Activated T-cell treated with anti-CD3 and anti-CD28 coated beads, Interleukin-2, amount 50 U/mL, for 24 hours (primary cell): ENCODE measurements around the gene NPB.

Source experiments
- DNase-seq: peaks from one replicate; pipeline ENCODE4 v3.0.0-alpha.2; 2020
- H3K27ac Mint-ChIP-seq: 2 replicates; pipeline ENCODE4 v1.8.0; 2020; ENCODE audit warnings: mild to moderate bottlenecking, mixed read lengths
- H3K27me3 Mint-ChIP-seq: 2 replicates; pipeline ENCODE4 v1.8.0; 2020; ENCODE audit warnings: mixed read lengths
- H3K36me3 Mint-ChIP-seq: 2 replicates; pipeline ENCODE4 v1.8.0; 2020; ENCODE audit warnings: low read depth, mixed read lengths
- H3K4me1 Mint-ChIP-seq: 2 replicates; pipeline ENCODE4 v1.8.0; 2020; ENCODE audit warnings: low read depth, mixed read lengths
- H3K4me3 Mint-ChIP-seq: 2 replicates; pipeline ENCODE4 v1.8.0; 2020; ENCODE audit warnings: mild to moderate bottlenecking, moderate library complexity, mixed read lengths
- H3K9me3 Mint-ChIP-seq: 2 replicates; pipeline ENCODE4 v1.8.0; 2020; ENCODE audit warnings: mixed read lengths

The NPB gene

GRCh38 chr17:81884968-81885367 lies 17.1 kb upstream of the NPB start:
- Mint-ChIP-seq H3K27me3 (no peaks in the 10 kb centered on the region), H3K4me3 (no peak overlapping the region), H3K27ac (peak overlapping the region; percentile 86), H3K36me3 (peaks cover 97% of the 10 kb centered on the region), H3K9me3 (no peaks in the 10 kb centered on the region), H3K4me1 (peaks cover 29% of the 10 kb centered on the region)
- DNase-seq = no peak

GRCh38 chr17:81885454-81885853 lies 16.6 kb upstream of the NPB start:
- Mint-ChIP-seq H3K4me3 (no peak overlapping the region), H3K9me3 (no peaks in the 10 kb centered on the region), H3K27ac (peak overlapping the region; percentile 86), H3K36me3 (peaks cover 97% of the 10 kb centered on the region), H3K27me3 (no peaks in the 10 kb centered on the region), H3K4me1 (peaks cover 32% of the 10 kb centered on the region)
- DNase-seq = no peak

- Mint-ChIP-seq H3K4me1 (peaks cover 34% of the 10 kb centered on the region), H3K4me3 (no peak overlapping the region), H3K27ac (peak overlapping the region; percentile 86), H3K27me3 (no peaks in the 10 kb centered on the region), H3K9me3 (no peaks in the 10 kb centered on the region), H3K36me3 (peaks cover 96% of the 10 kb centered on the region)
- DNase-seq = no peak
Observed at GRCh38 chr17:81885869-81886548, 16.0 kb upstream of the NPB start.

GRCh38 chr17:81888105-81888987 lies 13.7 kb upstream of the NPB start:
- peak overlapping the region; percentile 92 for H3K4me3 Mint-ChIP-seq
- H3K27ac Mint-ChIP-seq = peak overlapping the region; percentile 95
- H3K4me1 Mint-ChIP-seq = peaks cover 41% of the 10 kb centered on the region

GRCh38 chr17:81888988-81889595 lies 12.9 kb upstream of the NPB start:
- H3K4me1 Mint-ChIP-seq = peaks cover 43% of the 10 kb centered on the region
- peaks cover 80% of the 10 kb centered on the region for H3K36me3 Mint-ChIP-seq
- no peaks in the 10 kb centered on the region for H3K27me3 Mint-ChIP-seq
- peak overlapping the region; percentile 92 for H3K4me3 Mint-ChIP-seq
- DNase-seq = no peak
- peak overlapping the region; percentile 95 for H3K27ac Mint-ChIP-seq
- H3K9me3 Mint-ChIP-seq = no peaks in the 10 kb centered on the region

More at GRCh38 chr17:81888105-81888987, 13.7 kb upstream of the NPB start:
- Mint-ChIP-seq H3K27me3 (no peaks in the 10 kb centered on the region), H3K9me3 (no peaks in the 10 kb centered on the region), H3K36me3 (peaks cover 83% of the 10 kb centered on the region)
- no peak for DNase-seq

GRCh38 chr17:81889602-81890001 lies 12.4 kb upstream of the NPB start:
- Mint-ChIP-seq H3K4me1 (peaks cover 43% of the 10 kb centered on the region), H3K4me3 (peak overlapping the region; percentile 92), H3K36me3 (peaks cover 80% of the 10 kb centered on the region), H3K27ac (peak overlapping the region; percentile 95), H3K27me3 (no peaks in the 10 kb centered on the region), H3K9me3 (no peaks in the 10 kb centered on the region)
- DNase-seq = no peak

- no peaks in the 10 kb centered on the region for H3K9me3 Mint-ChIP-seq
- H3K36me3 Mint-ChIP-seq = peaks cover 78% of the 10 kb centered on the region
- peaks cover 40% of the 10 kb centered on the region for H3K4me1 Mint-ChIP-seq
- no peaks in the 10 kb centered on the region for H3K27me3 Mint-ChIP-seq
- DNase-seq = no peak
- peak overlapping the region; percentile 92 for H3K4me3 Mint-ChIP-seq
- peak overlapping the region; percentile 95 for H3K27ac Mint-ChIP-seq
Observed at GRCh38 chr17:81890447-81891302, 11.4 kb upstream of the NPB start.

- no peak for DNase-seq
- peaks cover 77% of the 10 kb centered on the region for H3K36me3 Mint-ChIP-seq
- H3K4me1 Mint-ChIP-seq = peaks cover 36% of the 10 kb centered on the region
- H3K4me3 Mint-ChIP-seq = peak overlapping the region; percentile 92
- no peaks in the 10 kb centered on the region for H3K9me3 Mint-ChIP-seq
- no peaks in the 10 kb centered on the region for H3K27me3 Mint-ChIP-seq
- H3K27ac Mint-ChIP-seq = peak overlapping the region; percentile 99
Observed at GRCh38 chr17:81891303-81891552, 10.8 kb upstream of the NPB start.

GRCh38 chr17:81895400-81895799 lies 6.6 kb upstream of the NPB start:
- Mint-ChIP-seq H3K27me3 (peaks cover 3% of the 10 kb centered on the region), H3K4me1 (peaks cover 10% of the 10 kb centered on the region), H3K27ac (no peak overlapping the region), H3K9me3 (no peaks in the 10 kb centered on the region), H3K4me3 (no peak overlapping the region), H3K36me3 (peaks cover 75% of the 10 kb centered on the region)
- no peak for DNase-seq

- Mint-ChIP-seq H3K4me1 (peaks cover 8% of the 10 kb centered on the region), H3K9me3 (no peaks in the 10 kb centered on the region), H3K36me3 (peaks cover 71% of the 10 kb centered on the region), H3K27ac (no peak overlapping the region), H3K27me3 (peaks cover 16% of the 10 kb centered on the region), H3K4me3 (no peak overlapping the region)
- DNase-seq = no peak
Observed at GRCh38 chr17:81898029-81898866, 3.8 kb upstream of the NPB start.

- no peak overlapping the region for H3K4me3 Mint-ChIP-seq
- no peaks in the 10 kb centered on the region for H3K9me3 Mint-ChIP-seq
- H3K27ac Mint-ChIP-seq = no peak overlapping the region
- H3K27me3 Mint-ChIP-seq = peaks cover 16% of the 10 kb centered on the region
- peaks cover 6% of the 10 kb centered on the region for H3K4me1 Mint-ChIP-seq
- peaks cover 67% of the 10 kb centered on the region for H3K36me3 Mint-ChIP-seq
- no peak for DNase-seq
Observed at GRCh38 chr17:81898885-81899284, 3.2 kb upstream of the NPB start.

- H3K36me3 Mint-ChIP-seq = peaks cover 68% of the 10 kb centered on the region
- H3K27me3 Mint-ChIP-seq = peaks cover 16% of the 10 kb centered on the region
- H3K4me1 Mint-ChIP-seq = peaks cover 6% of the 10 kb centered on the region
- no peak for DNase-seq
- H3K9me3 Mint-ChIP-seq = no peaks in the 10 kb centered on the region
- no peak overlapping the region for H3K4me3 Mint-ChIP-seq
- no peak overlapping the region for H3K27ac Mint-ChIP-seq
Observed at GRCh38 chr17:81899514-81900166, 2.4 kb upstream of the NPB start.

- no peaks in the 10 kb centered on the region for H3K9me3 Mint-ChIP-seq
- peaks cover 16% of the 10 kb centered on the region for H3K27me3 Mint-ChIP-seq
- no peak for DNase-seq
- H3K36me3 Mint-ChIP-seq = peaks cover 68% of the 10 kb centered on the region
- H3K4me3 Mint-ChIP-seq = no peak overlapping the region
- H3K4me1 Mint-ChIP-seq = peaks cover 6% of the 10 kb centered on the region
- H3K27ac Mint-ChIP-seq = no peak overlapping the region
Observed at GRCh38 chr17:81900181-81900820, 1.7 kb upstream of the NPB start.
